ENCODE results near the gene RSPO4. TPM values are rescaled to one million over a fixed set of nuclear protein-coding genes. Genes with fewer than 3 reads are reported as not detected.

RSPO4 gene
- total and polyA plus RNA-seq, 2 of the 8 experiments (the other 6 are each of a cell fraction or from before 2014, with no cell fraction given), result 3.4 to 6.4 TPM

DNA sequence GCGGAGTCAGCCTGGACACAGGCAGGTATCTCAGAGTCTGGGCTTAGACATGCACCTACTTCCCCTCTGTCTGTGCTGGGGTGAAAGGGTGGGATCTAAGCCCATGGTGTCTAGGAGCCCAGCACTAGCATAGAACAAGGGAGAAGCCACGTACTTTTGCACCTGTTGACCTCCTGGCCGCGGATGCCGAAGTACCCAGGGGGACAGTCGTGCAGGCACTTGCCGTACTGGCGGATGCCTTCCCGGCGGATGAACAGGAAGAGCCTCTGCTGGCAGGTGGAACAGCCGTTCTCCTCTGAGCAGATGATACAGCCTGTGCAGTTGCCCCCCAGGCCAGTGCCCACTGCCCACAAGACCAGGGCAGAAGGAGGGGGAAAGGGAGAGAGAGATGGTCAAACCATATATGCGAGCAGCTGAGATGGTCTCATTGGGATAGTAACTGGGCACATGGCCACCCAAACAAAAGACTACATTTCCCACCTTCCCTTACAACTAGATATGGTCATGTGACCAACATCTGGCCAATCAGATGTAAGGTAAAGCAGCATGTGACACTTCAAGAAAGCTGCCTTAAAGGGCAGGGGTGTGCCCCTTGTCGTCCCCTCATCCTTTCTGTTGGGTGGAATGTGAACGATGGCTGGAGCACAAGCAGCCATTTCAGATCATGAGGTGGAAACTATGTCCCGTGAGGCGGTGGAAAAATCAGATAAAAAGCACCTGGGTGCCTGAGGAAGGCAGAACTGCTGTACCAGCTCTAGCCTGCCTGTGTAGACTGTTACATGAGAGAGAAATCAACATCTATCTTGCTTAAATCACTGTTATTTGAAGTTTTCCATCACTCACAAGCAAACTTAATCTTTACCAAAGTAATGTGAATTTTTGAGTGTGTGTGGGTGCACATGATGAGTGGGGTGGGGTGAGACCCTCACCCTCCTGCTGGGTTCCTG lies 34.0 kb downstream of the RSPO4 start:
- H3K36me3 ChIP-seq (ENCODE audit: control insufficient read depth in 2 of 4, insufficient read depth in 4 of 4, low read length in 3 of 4), result no peaks in the 10 kb centered on the region
- no peaks in the 10 kb centered on the region for H3K79me2 ChIP-seq (ENCODE audit: control insufficient read depth in 1 of 2, insufficient read depth in 2 of 2, low read length in 2 of 2)
- H3K4me2 ChIP-seq (ENCODE audit: insufficient read depth in 1 of 2, low read depth in 2 of 2, low read length in 2 of 2), result no peak overlapping the region
- no peak overlapping the region for H3K4me3 ChIP-seq (ENCODE audit: extremely low read depth in 1 of 4, insufficient read depth in 2 of 4, low read depth in 3 of 4, low read length in 4 of 4)
- H4K20me1 ChIP-seq (replicated peaks in 1 of 2; ENCODE audit: control insufficient read depth in 1 of 2, insufficient read depth in 2 of 2, low read length in 2 of 2), result peaks cover 0 to 1% of the 10 kb centered on the region in 2 experiments
- peak overlapping the region; percentile 13; the same call in 1 of the 2 replicates for H2BK12ac ChIP-seq (ENCODE audit: low read depth, low read length)
- H4K91ac ChIP-seq (replicated peaks; ENCODE audit: insufficient read length, low read length), result no peak overlapping the region
- no peak overlapping the region for H4K5ac ChIP-seq (ENCODE audit: insufficient read length, low read depth, low read length)
- H4K8ac ChIP-seq (ENCODE audit: extremely low read depth, insufficient read depth, low read length), result no peak overlapping the region
- H3K27ac ChIP-seq (ENCODE audit: low read depth, low read length), result no peak overlapping the region
- H3K4ac ChIP-seq (replicated peaks; ENCODE audit: insufficient read length, low read depth, low read length), result no peak overlapping the region
- no peak overlapping the region for H2AK5ac ChIP-seq (ENCODE audit: low read depth, low read length)
- no peak overlapping the region for H3K23ac ChIP-seq (ENCODE audit: insufficient read length)
- peaks cover 0 to 5% of the 10 kb centered on the region in 2 experiments; a peak in 1 of 4 replicates for H3K9me3 ChIP-seq (ENCODE audit: insufficient read depth in 2 of 2, low read depth in 1 of 2, low read length in 1 of 2)
- H3K56ac ChIP-seq (replicated peaks; ENCODE audit: insufficient read length, low read depth, low read length), result no peak overlapping the region
- no peaks in the 10 kb centered on the region for H3K27me3 ChIP-seq (replicated peaks in 1 of 4; ENCODE audit: control insufficient read depth in 3 of 4, extremely low read depth in 1 of 4, insufficient read depth in 3 of 4, low read length in 3 of 4)
- H3K18ac ChIP-seq (ENCODE audit: extremely low read depth, low read length), result no peak overlapping the region
- no peak overlapping the region for H2BK5ac ChIP-seq (ENCODE audit: low read depth, low read length)
- DNase-seq (ENCODE audit: low read depth in 1 of 2, low spot score in 2 of 2), result no peak
- no peak overlapping the region for H3K14ac ChIP-seq (ENCODE audit: insufficient read length)
- H2AFZ ChIP-seq (ENCODE audit: low read length), result no peak overlapping the region
- CTCF ChIA-PET (ENCODE audit: partially characterized antibody), result interaction anchor here (1.0 to 13.1 kb wide), 4 partner anchors 14 to 225 kb away, joined by 3 to 155 read pairs (median 4); no protein-coding TSS in a partner anchor
- 83% methylated on average over 16 of the region's 16 CpGs; no CpG with 5 or more reads in 1 of the 2 experiments for WGBS, 2 experiments (ENCODE audit: extremely low coverage in 1 of 2, insufficient coverage in 1 of 2, insufficient read length in 1 of 2, insufficient replicate concordance in 2 of 2, low coverage in 1 of 2, low lambda C conversion rate in 2 of 2, missing lambda C conversion rate in 1 of 2)
- no peak overlapping the region for H3K9ac ChIP-seq (replicated peaks in 1 of 4; ENCODE audit: extremely low read depth in 1 of 4, low read depth in 3 of 4, low read length in 3 of 4)
- no peaks in the 10 kb centered on the region for H3K79me1 ChIP-seq (ENCODE audit: low read depth, low read length)
- no peaks in the 10 kb centered on the region for H3K4me1 ChIP-seq (replicated peaks in 1 of 4; ENCODE audit: control insufficient read depth in 3 of 4, insufficient read depth in 4 of 4, low read length in 3 of 4)
- no peak overlapping the region for H2BK20ac ChIP-seq (ENCODE audit: low read length)
- no peak overlapping the region for H2BK120ac ChIP-seq (replicated peaks; ENCODE audit: low read depth, low read length)
- H3K23me2 ChIP-seq (ENCODE audit: low read depth, low read length), result no peaks in the 10 kb centered on the region
- POLR2A ChIA-PET (ENCODE audit: partially characterized antibody), result no interaction called here
- FAIRE-seq, result peak; percentile 77
- no peak overlapping the region for H2BK15ac ChIP-seq (ENCODE audit: low read length)
- no peak for TF ChIP-seq SIN3A (conservative IDR thresholded peaks at IDR 0.05 in 1 of 2, IDR thresholded peaks at IDR 0.05 in 1 of 2; ENCODE audit: low read depth in 1 of 2, low read length in 2 of 2)
- TF ChIP-seq, protein P1, sequence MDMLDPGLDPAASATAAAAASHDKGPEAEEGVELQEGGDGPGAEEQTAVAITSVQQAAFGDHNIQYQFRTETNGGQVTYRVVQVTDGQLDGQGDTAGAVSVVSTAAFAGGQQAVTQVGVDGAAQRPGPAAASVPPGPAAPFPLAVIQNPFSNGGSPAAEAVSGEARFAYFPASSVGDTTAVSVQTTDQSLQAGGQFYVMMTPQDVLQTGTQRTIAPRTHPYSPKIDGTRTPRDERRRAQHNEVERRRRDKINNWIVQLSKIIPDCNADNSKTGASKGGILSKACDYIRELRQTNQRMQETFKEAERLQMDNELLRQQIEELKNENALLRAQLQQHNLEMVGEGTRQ (IDR thresholded peaks at IDR 0.05; ENCODE audit: low read length), result peak; percentile 98
- TF ChIP-seq, protein P2, sequence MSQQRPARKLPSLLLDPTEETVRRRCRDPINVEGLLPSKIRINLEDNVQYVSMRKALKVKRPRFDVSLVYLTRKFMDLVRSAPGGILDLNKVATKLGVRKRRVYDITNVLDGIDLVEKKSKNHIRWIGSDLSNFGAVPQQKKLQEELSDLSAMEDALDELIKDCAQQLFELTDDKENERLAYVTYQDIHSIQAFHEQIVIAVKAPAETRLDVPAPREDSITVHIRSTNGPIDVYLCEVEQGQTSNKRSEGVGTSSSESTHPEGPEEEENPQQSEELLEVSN (IDR thresholded peaks at IDR 0.05), result peak; percentile 67
- peak; percentile 48; the same call in 1 of the 2 replicates for TF ChIP-seq TEAD4 (IDR thresholded peaks at IDR 0.05; ENCODE audit: low read depth, low read length)
- TF ChIP-seq SIX5 (IDR thresholded peaks at IDR 0.05; ENCODE audit: low read depth, low read length), result peak; percentile 62
- TF ChIP-seq NRF1 (IDR thresholded peaks at IDR 0.05; ENCODE audit: low read depth, low read length), result no peak
- TF ChIP-seq, protein P3, sequence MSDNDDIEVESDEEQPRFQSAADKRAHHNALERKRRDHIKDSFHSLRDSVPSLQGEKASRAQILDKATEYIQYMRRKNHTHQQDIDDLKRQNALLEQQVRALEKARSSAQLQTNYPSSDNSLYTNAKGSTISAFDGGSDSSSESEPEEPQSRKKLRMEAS (IDR thresholded peaks at IDR 0.05), result peak; percentile 66
- TF ChIP-seq, protein P4, sequence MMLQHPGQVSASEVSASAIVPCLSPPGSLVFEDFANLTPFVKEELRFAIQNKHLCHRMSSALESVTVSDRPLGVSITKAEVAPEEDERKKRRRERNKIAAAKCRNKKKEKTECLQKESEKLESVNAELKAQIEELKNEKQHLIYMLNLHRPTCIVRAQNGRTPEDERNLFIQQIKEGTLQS (IDR thresholded peaks at IDR 0.05; ENCODE audit: insufficient read depth, low read depth, low read length), result peak; percentile 88

Measured in H1 (cell line).